ENCODE measurements around the gene WIPF3.
A peak's percentile ranks its signal among the peaks of the same experiment; 100 is the strongest.

The WIPF3 gene

GRCh38 chr7:29864656-29865055, 58.3 kb downstream of the WIPF3 start:
- Mint-ChIP-seq H3K27me3 (peaks cover 0 to 5% of the 10 kb centered on the region in 2 donors), H3K4me1 (no peaks in the 10 kb centered on the region)

GRCh38 chr7:29865526-29865925, 59.2 kb downstream of the WIPF3 start:
- no peaks in the 10 kb centered on the region for H3K4me1 Mint-ChIP-seq
- no peaks in the 10 kb centered on the region for H3K36me3 Mint-ChIP-seq
- H3K4me3 Mint-ChIP-seq = no peak overlapping the region
- ATAC-seq (replicated peaks) (no peak), DNase-seq (no peak)
- no peak overlapping the region for H3K27ac Mint-ChIP-seq
- peaks cover 0 to 10% of the 10 kb centered on the region in 2 donors for H3K27me3 Mint-ChIP-seq
- no peaks in the 10 kb centered on the region for H3K9me3 Mint-ChIP-seq

More at GRCh38 chr7:29864656-29865055, 58.3 kb downstream of the WIPF3 start:
- ATAC-seq (replicated peaks) (no peak), DNase-seq (no peak)
- Mint-ChIP-seq H3K4me3 (no peak overlapping the region), H3K9me3 (no peaks in the 10 kb centered on the region), H3K36me3 (no peaks in the 10 kb centered on the region), H3K27ac (no peak overlapping the region)

GRCh38 chr7:29866490-29866930, 60.2 kb downstream of the WIPF3 start:
- no peaks in the 10 kb centered on the region for H3K9me3 Mint-ChIP-seq
- DNase-seq (no peak), ATAC-seq (replicated peaks) (no peak)
- no peak overlapping the region for H3K4me3 Mint-ChIP-seq
- H3K36me3 Mint-ChIP-seq = no peaks in the 10 kb centered on the region
- H3K4me1 Mint-ChIP-seq = no peaks in the 10 kb centered on the region
- H3K27me3 Mint-ChIP-seq = peaks cover 0 to 10% of the 10 kb centered on the region in 2 donors
- H3K27ac Mint-ChIP-seq = no peak overlapping the region

- no peaks in the 10 kb centered on the region for H3K36me3 Mint-ChIP-seq
- no peak overlapping the region for H3K4me3 Mint-ChIP-seq
- no peak for ATAC-seq (replicated peaks)
- H3K9me3 Mint-ChIP-seq = no peaks in the 10 kb centered on the region
- H3K4me1 Mint-ChIP-seq = no peaks in the 10 kb centered on the region
- H3K27me3 Mint-ChIP-seq = peaks cover 6 to 15% of the 10 kb centered on the region in 2 donors
- DNase-seq = no peak
- H3K27ac Mint-ChIP-seq = no peak overlapping the region
Measured at GRCh38 chr7:29871787-29872398, 65.6 kb downstream of the WIPF3 start.

GRCh38 chr7:29873644-29874294, 67.5 kb downstream of the WIPF3 start:
- Mint-ChIP-seq H3K4me1 (peaks cover 3 to 6% of the 10 kb centered on the region in 2 donors), H3K36me3 (no peaks in the 10 kb centered on the region), H3K27me3 (peaks cover 17 to 19% of the 10 kb centered on the region in 2 donors), H3K9me3 (no peaks in the 10 kb centered on the region), H3K27ac (no peak overlapping the region), H3K4me3 (no peak overlapping the region)
- DNase-seq (no peak), ATAC-seq (replicated peaks) (no peak)

GRCh38 chr7:29875741-29876140, 69.4 kb downstream of the WIPF3 start:
- Mint-ChIP-seq H3K9me3 (no peaks in the 10 kb centered on the region), H3K27ac (no peak overlapping the region), H3K4me1 (peaks cover 3 to 6% of the 10 kb centered on the region in 2 donors), H3K36me3 (no peaks in the 10 kb centered on the region), H3K27me3 (peaks cover 14 to 18% of the 10 kb centered on the region in 2 donors), H3K4me3 (no peak overlapping the region)
- DNase-seq (no peak), ATAC-seq (replicated peaks) (no peak)

- no peak for DNase-seq
- Mint-ChIP-seq H3K4me3 (no peak overlapping the region), H3K27me3 (peaks cover 14 to 18% of the 10 kb centered on the region in 2 donors), H3K9me3 (no peaks in the 10 kb centered on the region), H3K27ac (no peak overlapping the region), H3K4me1 (peaks cover 3 to 6% of the 10 kb centered on the region in 2 donors), H3K36me3 (no peaks in the 10 kb centered on the region)
- no peak for ATAC-seq (replicated peaks)
Measured at GRCh38 chr7:29877196-29877595, 70.9 kb downstream of the WIPF3 start.

- DNase-seq = no peak
- H3K4me1 Mint-ChIP-seq = peaks cover 3 to 9% of the 10 kb centered on the region in 2 donors
- H3K27ac Mint-ChIP-seq = no peak overlapping the region
- H3K4me3 Mint-ChIP-seq = no peak overlapping the region
- H3K9me3 Mint-ChIP-seq = no peaks in the 10 kb centered on the region
- no peaks in the 10 kb centered on the region for H3K36me3 Mint-ChIP-seq
- H3K27me3 Mint-ChIP-seq = peaks cover 19 to 26% of the 10 kb centered on the region in 2 donors
- ATAC-seq (replicated peaks) = peak; percentile 52 to 54
Measured at GRCh38 chr7:29878081-29878688, 71.9 kb downstream of the WIPF3 start.

- Mint-ChIP-seq H3K4me1 (peaks cover 7 to 14% of the 10 kb centered on the region in 2 donors), H3K4me3 (no peak overlapping the region), H3K36me3 (no peaks in the 10 kb centered on the region), H3K9me3 (no peaks in the 10 kb centered on the region), H3K27me3 (peaks cover 24 to 35% of the 10 kb centered on the region in 2 donors), H3K27ac (no peak overlapping the region)
- no peak for DNase-seq
- ATAC-seq (replicated peaks) = no peak
Measured at GRCh38 chr7:29879609-29880008, 73.3 kb downstream of the WIPF3 start.

GRCh38 chr7:29881724-29882123, 75.4 kb downstream of the WIPF3 start:
- no peaks in the 10 kb centered on the region for H3K36me3 Mint-ChIP-seq
- H3K9me3 Mint-ChIP-seq = no peaks in the 10 kb centered on the region
- ATAC-seq (replicated peaks) (no peak), DNase-seq (no peak)
- peaks cover 24 to 39% of the 10 kb centered on the region in 2 donors for H3K27me3 Mint-ChIP-seq
- no peak overlapping the region for H3K4me3 Mint-ChIP-seq
- peaks cover 9 to 14% of the 10 kb centered on the region in 2 donors for H3K4me1 Mint-ChIP-seq
- no peak overlapping the region for H3K27ac Mint-ChIP-seq

- no peak overlapping the region for H3K27ac Mint-ChIP-seq
- H3K4me3 Mint-ChIP-seq = no peak overlapping the region
- no peaks in the 10 kb centered on the region for H3K36me3 Mint-ChIP-seq
- H3K4me1 Mint-ChIP-seq = peaks cover 9 to 14% of the 10 kb centered on the region in 2 donors
- no peak for ATAC-seq (replicated peaks)
- no peak for DNase-seq
- peaks cover 21 to 35% of the 10 kb centered on the region in 2 donors for H3K27me3 Mint-ChIP-seq
- no peaks in the 10 kb centered on the region for H3K9me3 Mint-ChIP-seq
Measured at GRCh38 chr7:29882481-29882880, 76.2 kb downstream of the WIPF3 start.

- ATAC-seq (replicated peaks) = peak in 1 of 2 donors; percentile 14
Measured at GRCh38 chr7:29883462-29884398, 77.4 kb downstream of the WIPF3 start.

GRCh38 chr7:29884399-29885272, 78.3 kb downstream of the WIPF3 start:
- DNase-seq = no peak
- Mint-ChIP-seq H3K4me3 (peak overlapping the region; percentile 11 to 29), H3K27ac (no peak overlapping the region), H3K27me3 (peaks cover 15 to 26% of the 10 kb centered on the region in 2 donors), H3K4me1 (peaks cover 6 to 8% of the 10 kb centered on the region in 2 donors), H3K9me3 (no peaks in the 10 kb centered on the region), H3K36me3 (no peaks in the 10 kb centered on the region)
- peak in 1 of 2 donors; percentile 39 for ATAC-seq (replicated peaks)

More at GRCh38 chr7:29883462-29884398, 77.4 kb downstream of the WIPF3 start:
- no peak overlapping the region for H3K27ac Mint-ChIP-seq
- no peaks in the 10 kb centered on the region for H3K9me3 Mint-ChIP-seq
- peaks cover 15 to 29% of the 10 kb centered on the region in 2 donors for H3K27me3 Mint-ChIP-seq
- peak overlapping the region; percentile 33 to 68 for H3K4me3 Mint-ChIP-seq
- DNase-seq = no peak
- peaks cover 6 to 8% of the 10 kb centered on the region in 2 donors for H3K4me1 Mint-ChIP-seq
- H3K36me3 Mint-ChIP-seq = no peaks in the 10 kb centered on the region
